Measurements from ENCODE around the gene VSIG10L2.

DNA sequence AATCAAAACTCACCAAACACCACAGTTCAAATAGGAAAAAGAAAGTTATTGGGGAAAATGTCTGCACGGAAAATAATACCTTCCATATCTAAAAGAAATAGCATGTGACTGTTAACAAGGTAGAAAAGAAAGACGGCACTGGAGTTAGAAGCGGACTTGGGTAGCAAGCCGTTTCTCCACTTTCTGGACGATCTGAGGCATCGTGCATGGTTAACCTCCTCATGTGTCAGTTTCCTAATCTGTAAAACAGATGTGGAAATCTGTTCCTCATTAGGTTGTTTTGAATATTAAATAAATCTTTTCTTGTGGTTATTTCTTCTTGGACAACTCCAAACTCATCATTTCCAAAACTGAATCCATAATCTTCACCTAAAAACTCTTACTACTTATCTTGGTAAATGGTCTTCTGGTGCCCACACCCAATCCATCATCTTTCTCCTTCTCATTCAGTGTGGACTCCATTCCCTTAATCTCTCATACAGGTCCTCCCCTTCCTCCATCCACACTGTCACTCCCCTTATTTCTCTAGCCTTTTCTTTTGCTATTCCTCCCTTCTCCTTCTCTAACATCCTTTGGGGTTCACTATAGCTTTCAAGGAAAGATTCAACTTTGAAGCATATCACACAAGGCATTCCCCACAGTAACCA lies 53.5 kb downstream of the VSIG10L2 start:
- no peak for TF ChIP-seq EZH2 (IDR thresholded peaks at IDR 0.05; ENCODE audit: insufficient read depth, poor library complexity, severe bottlenecking)
- TF ChIP-seq EZH2phosphoT487 (IDR thresholded peaks at IDR 0.05; ENCODE audit: insufficient read depth, low read depth), result no peak

All from GM23248 (cell line).